ENCODE data around the gene TAB2.
"Not testable (repeated sequence)": the region's sequence is repeated elsewhere in the genome, so short reads cannot be mapped to it uniquely, and the experiment has no call there.

TAB2 gene

GRCh38 chr6:149333266-149333620 is 15.7 kb downstream of the TAB2 start:
- DNase-seq (ENCODE audit: low read depth in 2 of 2) = no peak

GRCh38 chr6:149334201-149334600 is 16.7 kb downstream of the TAB2 start:
- no peak for DNase-seq (ENCODE audit: low read depth in 2 of 2)

- DNase-seq (ENCODE audit: low read depth in 2 of 2) = no peak
Measured at GRCh38 chr6:149334682-149335160, 17.2 kb downstream of the TAB2 start.

GRCh38 chr6:149335924-149336608 is 18.6 kb downstream of the TAB2 start:
- no peak for DNase-seq (ENCODE audit: low read depth in 2 of 2)

GRCh38 chr6:149336609-149336928 is 19.1 kb downstream of the TAB2 start:
- DNase-seq (ENCODE audit: low read depth in 2 of 2) = no peak

- DNase-seq (ENCODE audit: low read depth in 2 of 2) = no peak
Measured at GRCh38 chr6:149337320-149337719, 19.8 kb downstream of the TAB2 start.

GRCh38 chr6:149340200-149340599 is 22.7 kb downstream of the TAB2 start:
- DNase-seq (ENCODE audit: low read depth in 2 of 2) = no peak

- no peak for DNase-seq (ENCODE audit: low read depth in 2 of 2)
Measured at GRCh38 chr6:149342525-149342924, 25.0 kb downstream of the TAB2 start.

- DNase-seq (ENCODE audit: low read depth in 2 of 2) = no peak
Measured at GRCh38 chr6:149343501-149343900, 26.0 kb downstream of the TAB2 start.

GRCh38 chr6:149346078-149346477 is 28.6 kb downstream of the TAB2 start:
- DNase-seq (ENCODE audit: low read depth in 2 of 2) = no peak

- DNase-seq (ENCODE audit: low read depth in 2 of 2) = no peak
Measured at GRCh38 chr6:149347067-149347466, 29.6 kb downstream of the TAB2 start.

- not testable (repeated sequence) for DNase-seq (ENCODE audit: low read depth in 2 of 2)
Measured at GRCh38 chr6:149349279-149349678, 31.8 kb downstream of the TAB2 start.

GRCh38 chr6:149354009-149354408 is 36.5 kb downstream of the TAB2 start:
- no peak for DNase-seq (ENCODE audit: low read depth in 2 of 2)

GRCh38 chr6:149356081-149356750 is 38.7 kb downstream of the TAB2 start:
- DNase-seq (ENCODE audit: low read depth in 2 of 2) = no peak

GRCh38 chr6:149357726-149358538 is 40.4 kb downstream of the TAB2 start:
- no peak for DNase-seq (ENCODE audit: low read depth in 2 of 2)

- DNase-seq (ENCODE audit: low read depth in 2 of 2) = no peak
Measured at GRCh38 chr6:149359440-149359839, 41.9 kb downstream of the TAB2 start.

GRCh38 chr6:149360536-149360935 is 43.0 kb downstream of the TAB2 start:
- DNase-seq (ENCODE audit: low read depth in 2 of 2) = no peak

GRCh38 chr6:149362289-149362688 is 44.8 kb downstream of the TAB2 start:
- peak in 1 of 2 donors; percentile 13 for DNase-seq (ENCODE audit: low read depth in 2 of 2)

GRCh38 chr6:149363154-149363553 is 45.6 kb downstream of the TAB2 start:
- no peak for DNase-seq (ENCODE audit: low read depth in 2 of 2)

- no peak for DNase-seq (ENCODE audit: low read depth in 2 of 2)
Measured at GRCh38 chr6:149364557-149364956, 47.0 kb downstream of the TAB2 start.

- no peak for DNase-seq (ENCODE audit: low read depth in 2 of 2)
Measured at GRCh38 chr6:149365197-149365596, 47.7 kb downstream of the TAB2 start.

- no peak for DNase-seq (ENCODE audit: low read depth in 2 of 2)
Measured at GRCh38 chr6:149366267-149366921, 48.9 kb downstream of the TAB2 start.
